GM12801 (cell line): ENCODE results near the gene SLC38A4.

Source experiments
- CTCF ChIP-seq: IDR thresholded peaks from one replicate; pipeline ENCODE4 v1.5.1; 2011; ENCODE audit warnings: control low read depth; ENCODE audit not compliant: insufficient read length; ENCODE audit errors: extremely low read depth

The SLC38A4 gene, protein sequence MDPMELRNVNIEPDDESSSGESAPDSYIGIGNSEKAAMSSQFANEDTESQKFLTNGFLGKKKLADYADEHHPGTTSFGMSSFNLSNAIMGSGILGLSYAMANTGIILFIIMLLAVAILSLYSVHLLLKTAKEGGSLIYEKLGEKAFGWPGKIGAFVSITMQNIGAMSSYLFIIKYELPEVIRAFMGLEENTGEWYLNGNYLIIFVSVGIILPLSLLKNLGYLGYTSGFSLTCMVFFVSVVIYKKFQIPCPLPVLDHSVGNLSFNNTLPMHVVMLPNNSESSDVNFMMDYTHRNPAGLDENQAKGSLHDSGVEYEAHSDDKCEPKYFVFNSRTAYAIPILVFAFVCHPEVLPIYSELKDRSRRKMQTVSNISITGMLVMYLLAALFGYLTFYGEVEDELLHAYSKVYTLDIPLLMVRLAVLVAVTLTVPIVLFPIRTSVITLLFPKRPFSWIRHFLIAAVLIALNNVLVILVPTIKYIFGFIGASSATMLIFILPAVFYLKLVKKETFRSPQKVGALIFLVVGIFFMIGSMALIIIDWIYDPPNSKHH

DNA sequence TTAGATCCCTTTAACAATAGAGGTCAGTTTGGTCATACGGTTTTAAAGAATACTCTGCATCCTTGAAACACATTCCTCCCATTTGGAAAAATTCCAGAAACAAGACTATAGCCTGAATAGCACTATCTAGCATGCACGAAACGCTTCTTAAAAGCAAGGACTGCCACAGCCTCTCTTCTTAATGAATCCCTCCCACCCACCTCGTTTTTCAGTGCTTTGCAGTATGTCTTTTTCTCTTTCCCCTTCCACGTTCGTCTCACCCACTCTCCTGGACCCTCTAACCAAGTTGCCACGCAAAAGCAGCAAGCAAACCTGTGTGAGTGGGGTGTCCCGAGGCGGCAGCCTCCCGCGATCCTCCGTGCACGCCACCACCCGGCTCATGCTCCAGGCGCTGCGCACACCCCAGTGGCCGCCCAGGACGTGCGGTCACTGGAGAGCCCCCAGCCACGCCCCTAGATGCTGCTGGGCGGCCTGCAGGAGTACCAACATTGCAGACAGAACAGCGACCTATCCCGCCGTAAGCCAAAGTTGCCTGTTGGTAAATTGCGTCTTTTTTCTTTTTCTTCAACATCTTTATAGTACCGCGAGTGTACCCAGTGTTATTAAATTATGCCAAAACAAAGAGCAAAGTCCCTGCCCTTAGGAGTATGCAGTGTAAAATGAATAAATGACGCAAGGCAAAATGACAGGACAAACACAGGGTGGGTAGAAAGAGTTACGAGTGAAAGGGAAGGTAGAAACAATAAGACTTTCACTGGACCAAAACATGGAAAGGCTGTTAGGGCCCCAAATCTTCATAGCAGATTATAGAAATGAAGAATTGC lies at the start of gene SLC38A4:
SLC38A4 (minus strand) TSS at position 407 of the 824 bp plus-strand sequence. CDS start 32,926 bp downstream, outside the sequence.
- TF ChIP-seq CTCF: no peak

DNA sequence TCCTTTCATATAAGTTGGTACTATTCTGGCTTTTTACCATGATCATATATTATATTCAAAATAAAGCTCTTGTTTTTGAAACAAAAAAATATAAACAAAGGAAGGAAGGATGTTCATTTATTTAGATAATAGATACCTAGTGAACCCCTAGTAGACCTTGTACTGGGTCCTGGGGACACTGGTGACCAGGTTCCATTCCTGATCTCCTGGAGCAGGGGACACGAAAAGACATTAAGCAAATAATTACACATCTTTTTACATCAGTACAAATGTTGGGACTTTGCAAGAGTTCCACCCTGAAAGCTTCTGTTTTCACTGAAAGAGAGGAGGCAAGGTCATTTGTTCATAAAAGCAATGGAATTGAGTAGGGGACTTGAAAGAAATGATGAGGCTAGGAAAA lies 49.3 kb upstream of the SLC38A4 start:
- no peak for TF ChIP-seq CTCF

DNA sequence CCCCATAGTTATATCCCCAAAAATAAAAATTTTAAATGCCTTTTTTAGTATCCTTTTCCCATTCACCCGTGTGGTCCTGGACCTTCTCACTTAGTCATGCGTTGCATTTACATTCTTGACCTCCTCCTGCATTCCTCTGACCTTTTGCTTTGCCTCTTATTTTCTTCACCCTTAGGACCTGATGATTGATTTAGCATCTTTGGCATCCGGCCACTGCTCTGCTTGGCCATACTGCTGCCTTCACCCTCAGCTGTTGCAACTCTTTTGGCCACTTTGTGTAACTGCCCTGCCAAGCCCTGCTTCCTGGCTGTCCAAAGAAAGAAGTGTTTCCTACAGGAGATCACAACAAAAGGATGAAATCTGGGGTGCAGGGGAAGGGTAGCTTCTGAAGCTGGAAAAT lies 48.8 kb upstream of the SLC38A4 start:
- TF ChIP-seq CTCF: no peak

DNA sequence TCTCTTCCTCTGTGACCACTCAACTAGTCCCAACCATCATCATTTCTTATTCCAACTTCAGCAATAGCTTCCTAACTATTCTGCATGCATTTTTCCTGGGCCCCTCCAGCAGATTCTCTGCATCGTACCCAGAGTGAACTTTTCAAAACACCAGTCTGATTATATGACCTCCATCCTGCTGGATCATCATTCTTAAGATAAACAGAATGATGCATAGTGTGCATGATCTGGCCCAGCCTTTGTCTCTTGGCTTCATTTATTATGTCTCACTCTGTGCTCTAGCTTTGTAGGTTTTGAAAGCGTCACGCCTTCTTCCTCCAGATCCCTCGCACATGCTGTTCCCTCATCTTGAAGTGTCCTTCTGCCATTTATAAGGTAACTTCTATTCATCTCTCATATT lies 46.3 kb upstream of the SLC38A4 start:
- no peak for TF ChIP-seq CTCF

DNA sequence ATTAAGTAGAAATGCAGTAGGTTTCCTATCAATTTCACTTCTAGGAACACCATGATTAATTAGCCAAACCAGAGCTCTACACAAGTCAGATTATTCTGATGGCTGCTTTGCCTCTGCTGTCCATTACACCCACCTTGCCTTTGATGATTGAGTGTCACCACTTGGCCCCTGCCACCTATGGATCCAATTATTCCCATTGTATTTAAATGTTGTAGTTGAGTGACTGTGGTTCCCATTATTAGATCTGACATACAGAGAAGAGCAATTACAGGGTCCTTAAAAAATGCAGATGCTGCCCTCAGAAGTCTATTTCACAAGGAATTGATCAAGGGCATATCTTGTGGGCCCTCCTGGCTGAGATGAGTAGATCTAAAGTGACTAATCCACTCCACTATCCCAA lies 39.5 kb upstream of the SLC38A4 start:
- no peak for TF ChIP-seq CTCF

GRCh38 chr12:46858368-46858767 lies 32.6 kb upstream of the SLC38A4 start:
- no peak for TF ChIP-seq CTCF

DNA sequence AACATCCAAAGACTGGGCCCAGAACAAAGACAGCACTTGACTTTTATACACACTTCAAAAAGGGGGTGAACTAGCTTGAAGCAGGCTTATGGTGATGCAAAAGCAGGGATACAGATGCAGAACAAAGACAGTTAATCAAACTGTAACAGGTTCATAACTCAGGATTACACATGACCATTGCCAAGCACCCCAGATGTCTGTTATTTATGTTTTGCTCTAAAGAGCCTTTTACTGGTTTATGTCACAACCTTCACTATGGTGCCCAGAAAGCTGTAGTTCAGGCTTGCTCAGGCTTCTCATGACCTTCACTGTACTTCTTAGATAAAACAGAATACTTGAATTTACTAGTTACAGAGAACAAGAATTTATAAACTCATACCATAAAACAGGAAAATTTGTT lies 31.7 kb upstream of the SLC38A4 start:
- TF ChIP-seq CTCF: no peak
